OCI-LY3 (cell line): ENCODE results near the gene MYBPC2.

Experiments used
- H2AFZ ChIP-seq: fragments of 200-600, 300-600 bp; shearing (Covaris generic); 2 replicates; pipeline ENCODE4 v1.6.0; 2014; ENCODE audit warnings: antibody characterized with exemption, low read depth, low read length
- H3K27ac ChIP-seq: fragments of 200-600, 300-600 bp; sonication (generic); 2 replicates; pipeline ENCODE4 v1.5.1; 2014; ENCODE audit warnings: mild to moderate bottlenecking, low read length, moderate library complexity, mixed read lengths
- H3K27me3 ChIP-seq: fragments of 200-600, 300-600 bp; sonication (generic); 2 replicates; pipeline ENCODE4 v1.6.1; 2014; ENCODE audit warnings: low read depth, low read length, mixed read lengths
- H3K36me3 ChIP-seq: fragments of 200-600, 300-600 bp; sonication (generic); replicated peaks from 2 replicates; pipeline ENCODE3; 2014; ENCODE audit warnings: low read depth, low read length, mixed read lengths
- H3K4me1 ChIP-seq: fragments of 300-600, 200-600 bp; sonication (generic); 2 replicates; pipeline ENCODE4 v1.6.1; 2014; ENCODE audit warnings: low read length, mixed read lengths
- H3K4me2 ChIP-seq: fragments of 200-600, 300-600 bp; sonication (generic); 2 replicates; pipeline ENCODE4 v1.6.1; 2014; ENCODE audit warnings: low read length, mixed read lengths
- H3K4me3 ChIP-seq: fragments of 300-600, 200-600 bp; sonication (generic); 2 replicates; pipeline ENCODE4 v1.5.1; 2014; ENCODE audit warnings: antibody characterized with exemption, mild to moderate bottlenecking, low read length, moderate library complexity
- H3K79me2 ChIP-seq: fragments of 300-600, 200-600 bp; shearing (Covaris generic); 2 replicates; pipeline ENCODE4 v1.6.1; 2014; ENCODE audit warnings: mild to moderate bottlenecking, low read length, mixed read lengths
- H3K9ac ChIP-seq: fragments of 300-600, 200-600 bp; shearing (Covaris generic); 2 replicates; pipeline ENCODE4 v1.6.0; 2014; ENCODE audit warnings: mild to moderate bottlenecking, low read length, moderate library complexity
- H3K9me3 ChIP-seq: fragments of 200-600, 300-600 bp; shearing (Covaris generic); 2 replicates; pipeline ENCODE4 v1.6.1; 2014; ENCODE audit warnings: low read length, mixed read lengths; ENCODE audit not compliant: insufficient read depth
- H4K20me1 ChIP-seq: fragments of 200-600, 300-600 bp; sonication (generic); 2 replicates; pipeline ENCODE4 v1.6.1; 2016; ENCODE audit warnings: low read length, mixed read lengths; ENCODE audit not compliant: insufficient read depth
- CTCF ChIP-seq: fragments of 200-600, 300-600 bp; sonication (generic); IDR thresholded peaks from 2 replicates; pipeline ENCODE4 v1.5.1; 2014; ENCODE audit warnings: antibody characterized with exemption, low read length, low read depth
- EZH2phosphoT487 ChIP-seq: fragments of 200-600 bp; shearing (Covaris generic); IDR thresholded peaks from 2 replicates; pipeline ENCODE4 v1.6.1; 2018; ENCODE audit warnings: antibody characterized with exemption, mixed run types, low read depth

MYBPC2 gene

GRCh38 chr19:50447053-50447452 is 14.4 kb downstream of the MYBPC2 start:
- Histone ChIP-seq H3K4me1 (peaks cover 4% of the 10 kb centered on the region; the same call in 1 of the 2 replicates), H3K4me2 (no peak overlapping the region), H4K20me1 (no peaks in the 10 kb centered on the region), H3K79me2 (no peaks in the 10 kb centered on the region), H3K36me3 (no peaks in the 10 kb centered on the region), H3K4me3 (no peak overlapping the region), H2AFZ (no peak overlapping the region), H3K27me3 (no peaks in the 10 kb centered on the region), H3K9me3 (no peaks in the 10 kb centered on the region), H3K9ac (no peak overlapping the region), H3K27ac (no peak overlapping the region)
- no peak for TF ChIP-seq EZH2phosphoT487
- TF ChIP-seq CTCF = no peak

- H3K9ac ChIP-seq = no peak overlapping the region
- H3K4me3 ChIP-seq = no peak overlapping the region
- peaks cover 4% of the 10 kb centered on the region; the same call in 1 of the 2 replicates for H3K4me1 ChIP-seq
- no peaks in the 10 kb centered on the region for H4K20me1 ChIP-seq
- H2AFZ ChIP-seq = no peak overlapping the region
- TF ChIP-seq EZH2phosphoT487 (no peak), CTCF (no peak)
- no peaks in the 10 kb centered on the region for H3K36me3 ChIP-seq
- no peaks in the 10 kb centered on the region for H3K27me3 ChIP-seq
- no peaks in the 10 kb centered on the region for H3K79me2 ChIP-seq
- H3K9me3 ChIP-seq = no peaks in the 10 kb centered on the region
- no peak overlapping the region for H3K4me2 ChIP-seq
- H3K27ac ChIP-seq = no peak overlapping the region
Observed at GRCh38 chr19:50447750-50448149, 15.1 kb downstream of the MYBPC2 start.

- Histone ChIP-seq H3K79me2 (no peaks in the 10 kb centered on the region), H3K4me2 (no peak overlapping the region), H3K9me3 (no peaks in the 10 kb centered on the region), H3K27ac (no peak overlapping the region), H2AFZ (no peak overlapping the region), H4K20me1 (no peaks in the 10 kb centered on the region), H3K9ac (no peak overlapping the region), H3K4me3 (no peak overlapping the region), H3K27me3 (no peaks in the 10 kb centered on the region), H3K4me1 (peaks cover 4% of the 10 kb centered on the region; the same call in 1 of the 2 replicates), H3K36me3 (no peaks in the 10 kb centered on the region)
- TF ChIP-seq CTCF = no peak
Observed at GRCh38 chr19:50449236-50449899, 16.7 kb downstream of the MYBPC2 start.

GRCh38 chr19:50450369-50451222 is 17.9 kb downstream of the MYBPC2 start:
- Histone ChIP-seq H3K79me2 (no peaks in the 10 kb centered on the region), H3K27me3 (no peaks in the 10 kb centered on the region), H4K20me1 (no peaks in the 10 kb centered on the region), H2AFZ (no peak overlapping the region), H3K9ac (no peak overlapping the region), H3K36me3 (no peaks in the 10 kb centered on the region), H3K27ac (no peak overlapping the region), H3K4me2 (no peak overlapping the region), H3K9me3 (no peaks in the 10 kb centered on the region), H3K4me3 (no peak overlapping the region), H3K4me1 (peaks cover 4% of the 10 kb centered on the region; the same call in 1 of the 2 replicates)
- TF ChIP-seq CTCF = no peak
- no peak for TF ChIP-seq EZH2phosphoT487
